GM18858 (cell line): Measurements from ENCODE around the gene RIPOR2.
"Not testable (repeated sequence)": the region's sequence is repeated elsewhere in the genome, so short reads cannot be mapped to it uniquely, and the experiment has no call there.

Experiments used
- ATAC-seq: cut with Tn5 transposase; IDR thresholded peaks from one replicate; pipeline ENCODE4 v1.9.1; 2021; ENCODE audit not compliant: unreplicated experiment

The RIPOR2 gene

GRCh38 chr6:24927985-24928745 is 7.6 kb downstream of the RIPOR2 start:
- ATAC-seq, result no peak

- no peak for ATAC-seq
These were observed 8.3 kb downstream of the RIPOR2 start for GRCh38 chr6:24927277-24927955.

GRCh38 chr6:24926647-24927046 is 9.1 kb downstream of the RIPOR2 start:
- not testable (repeated sequence) for ATAC-seq

GRCh38 chr6:24926192-24926591 is 9.6 kb downstream of the RIPOR2 start:
- ATAC-seq, result no peak

- ATAC-seq, result no peak
These were observed 10.1 kb downstream of the RIPOR2 start for GRCh38 chr6:24925661-24926060.

- ATAC-seq, result no peak
These were observed 11.0 kb downstream of the RIPOR2 start for GRCh38 chr6:24924580-24925356.

GRCh38 chr6:24923885-24924401 is 11.8 kb downstream of the RIPOR2 start:
- ATAC-seq, result no peak

DNA sequence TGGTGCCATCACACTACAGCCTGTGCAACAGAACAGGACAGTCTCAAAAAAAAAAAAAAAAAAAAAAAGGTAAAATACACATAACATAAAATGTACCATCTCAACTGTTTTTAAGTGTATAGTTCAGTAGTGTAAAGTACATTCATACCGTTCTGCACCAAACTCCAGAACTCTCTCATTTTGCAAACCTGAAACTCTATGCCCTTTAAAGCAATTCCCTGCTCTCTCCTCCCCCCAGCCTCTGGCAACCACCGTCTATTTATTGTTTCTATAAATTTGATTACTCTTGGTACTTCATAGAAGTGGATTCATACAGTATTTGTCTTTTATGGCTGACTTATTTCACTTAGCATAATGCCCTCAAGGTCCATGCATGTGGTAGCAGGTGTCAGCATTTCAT is 12.9 kb downstream of the RIPOR2 start:
- ATAC-seq, result no peak

- no peak for ATAC-seq
These were observed 13.6 kb downstream of the RIPOR2 start for GRCh38 chr6:24922170-24922569.

DNA sequence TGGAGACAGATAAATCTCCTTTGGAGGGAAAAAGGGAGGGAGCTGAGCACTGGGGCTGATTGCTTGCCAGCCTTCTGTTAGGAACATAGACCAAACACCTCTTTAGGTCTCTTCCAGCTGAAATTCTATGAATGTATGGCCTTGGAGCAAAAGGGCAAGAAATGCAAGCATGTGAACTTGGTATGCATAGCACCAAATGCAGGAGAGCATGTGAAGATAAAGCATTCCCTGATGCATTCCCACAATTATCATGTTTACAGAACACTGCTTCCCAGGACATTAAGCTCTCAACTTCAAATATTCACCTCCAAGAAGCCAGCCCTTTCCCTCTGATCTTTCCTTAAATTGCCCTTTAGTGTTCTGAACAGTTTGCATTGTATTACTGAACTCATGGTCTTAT is 15.6 kb downstream of the RIPOR2 start:
- ATAC-seq, result no peak

DNA sequence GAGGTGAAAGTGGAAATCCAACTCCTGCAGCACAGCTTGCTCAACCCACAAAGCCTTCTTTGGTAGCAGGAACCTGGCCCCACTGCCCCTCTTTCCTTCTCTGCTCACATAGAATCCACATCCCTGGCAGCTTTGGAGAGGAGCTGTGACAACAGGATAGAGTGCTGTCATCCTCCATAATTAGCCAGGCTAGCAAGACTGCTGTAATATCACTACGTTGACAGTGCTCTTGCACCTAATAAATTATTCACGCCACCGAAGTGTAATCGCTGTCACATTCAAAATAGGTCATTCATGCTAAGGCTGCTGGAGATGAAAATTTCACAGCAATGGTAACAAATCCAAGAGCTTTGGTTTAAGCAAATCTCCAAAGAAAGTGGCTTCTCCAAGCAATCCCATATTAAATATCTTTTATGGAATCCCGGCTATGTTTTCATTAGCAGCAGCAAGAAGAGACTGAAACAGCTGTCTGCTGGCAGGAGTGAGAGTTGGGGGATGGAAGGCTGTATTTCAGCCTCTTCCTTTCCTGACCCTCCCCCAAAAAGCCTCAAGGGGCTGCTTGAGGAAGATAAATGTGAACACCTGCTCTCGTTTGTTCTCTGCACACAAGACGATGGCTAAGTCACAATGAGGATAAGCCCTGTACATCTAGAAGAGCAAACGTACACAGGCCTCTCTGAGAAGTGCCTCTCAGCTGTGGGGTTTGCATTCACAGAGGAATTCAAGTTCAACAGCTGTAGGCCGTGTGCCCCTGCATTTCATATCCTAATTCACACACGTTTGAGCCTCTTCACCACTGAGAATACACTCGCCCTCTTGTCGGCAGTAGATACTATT is 16.5 kb downstream of the RIPOR2 start:
- ATAC-seq, result peak; percentile 43

- ATAC-seq, result no peak
These were observed 17.1 kb downstream of the RIPOR2 start for GRCh38 chr6:24918641-24919055.

DNA sequence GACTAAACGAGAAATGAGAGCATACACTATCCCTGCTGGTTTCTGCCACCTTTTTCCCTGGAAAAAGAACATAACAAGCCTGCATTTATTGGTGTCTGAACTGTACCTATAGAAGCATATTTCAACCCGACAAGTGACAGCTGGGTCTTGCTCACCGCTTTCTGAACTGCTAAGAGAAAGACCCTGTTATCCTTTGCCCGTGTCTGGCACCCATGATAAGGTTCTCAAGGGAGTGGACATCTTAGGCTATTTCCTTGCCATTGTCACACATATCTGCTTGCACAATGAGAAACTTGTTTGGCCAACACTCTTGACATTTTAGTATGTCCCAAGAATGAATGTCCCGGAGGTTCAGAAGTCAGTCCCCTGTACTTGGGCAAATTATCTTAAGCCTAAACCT is 19.3 kb downstream of the RIPOR2 start:
- ATAC-seq, result no peak

DNA sequence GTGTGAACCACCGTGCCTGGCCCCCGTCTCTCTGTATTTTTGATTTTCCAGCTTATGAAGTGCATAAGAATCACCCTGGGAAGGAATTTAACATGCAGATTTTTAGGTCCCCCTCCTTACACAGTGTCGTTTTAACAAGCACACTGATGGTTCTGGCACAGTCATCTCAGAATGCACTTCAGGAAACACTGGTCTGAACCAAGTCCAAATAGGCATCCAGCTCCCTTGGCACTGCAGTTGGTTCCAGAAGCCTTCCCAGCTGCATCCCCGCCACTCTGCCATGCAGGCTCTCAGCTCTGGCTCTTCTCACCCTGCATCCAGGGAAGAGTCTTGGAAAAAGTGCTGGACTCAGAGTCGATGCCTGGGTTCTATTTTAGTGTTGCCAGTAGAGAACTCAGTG is 20.1 kb downstream of the RIPOR2 start:
- no peak for ATAC-seq

- not testable (repeated sequence) for ATAC-seq
These were observed 21.7 kb downstream of the RIPOR2 start for GRCh38 chr6:24914082-24914481.

GRCh38 chr6:24911796-24912382 is 23.9 kb downstream of the RIPOR2 start:
- ATAC-seq, result no peak

- no peak for ATAC-seq
These were observed 24.6 kb downstream of the RIPOR2 start for GRCh38 chr6:24910961-24911725.

DNA sequence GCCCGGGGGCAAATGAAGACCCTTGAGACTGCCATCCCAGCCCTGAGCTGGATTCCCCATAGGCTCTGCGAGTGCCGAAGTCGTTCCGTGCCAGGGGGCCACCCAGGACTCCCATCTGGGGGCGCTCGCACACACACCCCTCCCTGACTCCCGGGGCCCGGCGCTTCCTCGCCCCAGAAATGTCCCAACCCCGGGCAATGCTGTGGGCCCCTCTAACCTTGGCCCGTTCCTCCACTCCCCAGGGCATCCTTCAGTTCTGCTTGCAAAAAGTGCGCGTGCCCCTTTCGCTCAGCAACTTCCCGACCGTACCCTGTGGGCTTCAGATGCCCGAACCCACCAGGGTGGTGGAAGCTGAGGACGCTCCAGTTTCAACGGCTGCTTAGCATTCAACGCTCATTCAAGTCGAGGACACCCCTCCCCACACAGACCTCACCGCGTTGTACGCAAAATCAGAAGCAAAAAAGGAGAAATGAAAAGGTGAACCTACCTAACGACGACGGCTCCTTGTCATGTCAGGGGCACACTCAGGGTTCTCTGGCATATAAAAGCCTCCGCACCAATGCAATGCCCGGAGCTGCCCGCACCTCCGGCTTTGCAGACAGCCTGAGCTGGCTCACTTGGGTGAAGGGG is 25.3 kb downstream of the RIPOR2 start:
- peak; percentile 47 for ATAC-seq
